ENCODE measurements around the gene SHOX. TPM values are rescaled to one million over a fixed set of nuclear protein-coding genes. Genes with fewer than 3 reads are reported as not detected.
"Not testable (repeated sequence)": the region's sequence is repeated elsewhere in the genome, so short reads cannot be mapped to it uniquely, and the experiment has no call there.

SHOX gene
- total and polyA plus RNA-seq, 12 donors: not detected

- H3K27ac ChIP-seq: no peak overlapping the region
- H3K36me3 ChIP-seq (replicated peaks in 1 of 2): no peaks in the 10 kb centered on the region
- intact Hi-C loops (cut with DNase I): no loop called here
- no peak overlapping the region for H3K4me3 ChIP-seq
- peaks cover 26% of the 10 kb centered on the region for H3K27me3 ChIP-seq
- DNase-seq: no peak
- TF ChIP-seq CTCF (IDR thresholded peaks at IDR 0.05) (no peak), POLR2A (IDR thresholded peaks at IDR 0.05) (no peak)
- WGBS, 4 donors: 6 to 10% (median 8%) methylated on average over 11 to 12 of the region's 12 CpGs
- no peaks in the 10 kb centered on the region for H3K4me1 ChIP-seq (replicated peaks in 1 of 2)
- no peaks in the 10 kb centered on the region for H3K9me3 ChIP-seq (replicated peaks in 1 of 3)
Measured at GRCh38 chrX:625137-625691, 5.4 kb upstream of the SHOX start.

- intact Hi-C loops (cut with DNase I); H3K27ac ChIP-seq; H3K9me3 ChIP-seq (replicated peaks in 1 of 3); H3K4me1 ChIP-seq (replicated peaks in 1 of 2); DNase-seq; H3K36me3 ChIP-seq (replicated peaks in 1 of 2); H3K4me3 ChIP-seq: not testable (repeated sequence)
- peaks cover 31% of the 10 kb centered on the region for H3K27me3 ChIP-seq
- 30 to 73% (median 47%) methylated on average over 1 to 2 of the region's 2 CpGs for WGBS, 4 donors
Measured at GRCh38 chrX:626047-626446, 4.5 kb upstream of the SHOX start.

- Histone ChIP-seq H3K4me3 (no peak overlapping the region), H3K27me3 (peaks cover 40% of the 10 kb centered on the region), H3K36me3 (replicated peaks in 1 of 2) (no peaks in the 10 kb centered on the region), H3K27ac (no peak overlapping the region), H3K4me1 (replicated peaks in 1 of 2) (no peaks in the 10 kb centered on the region), H3K9me3 (replicated peaks in 1 of 3) (no peaks in the 10 kb centered on the region)
- intact Hi-C loops (cut with DNase I): no loop called here
- no peak for TF ChIP-seq CTCF (IDR thresholded peaks at IDR 0.05)
- no peak for TF ChIP-seq POLR2A (IDR thresholded peaks at IDR 0.05)
- DNase-seq: peak in 1 of 7 donors; percentile 9
- WGBS, 4 donors: 2 to 8% (median 5%) methylated on average over 13 of the region's 13 CpGs
Measured at GRCh38 chrX:626745-627509, 3.7 kb upstream of the SHOX start.

- no peak overlapping the region for H3K4me3 ChIP-seq
- H3K36me3 ChIP-seq (replicated peaks in 1 of 2): no peaks in the 10 kb centered on the region
- H3K27ac ChIP-seq: no peak overlapping the region
- WGBS, 4 donors: 7 to 10% (median 8%) methylated on average over 11 to 15 of the region's 15 CpGs
- H3K4me1 ChIP-seq (replicated peaks in 1 of 2): no peaks in the 10 kb centered on the region
- peaks cover 46% of the 10 kb centered on the region for H3K27me3 ChIP-seq
- DNase-seq: peak in 1 of 7 donors; percentile 34
- intact Hi-C loops (cut with DNase I): no loop called here
- no peaks in the 10 kb centered on the region for H3K9me3 ChIP-seq (replicated peaks in 1 of 3)
- TF ChIP-seq CTCF (IDR thresholded peaks at IDR 0.05) (no peak), POLR2A (IDR thresholded peaks at IDR 0.05) (no peak)
Measured at GRCh38 chrX:627510-627981, 3.0 kb upstream of the SHOX start.
